WERI-Rb-1 (cell line): ENCODE results near the gene ULBP1.
A peak's percentile ranks its signal among the peaks of the same experiment; 100 is the strongest.

Experiments
- DNase-seq: peaks from one replicate; pipeline ENCODE4 v3.0.0-alpha.2; 2020
- H3K27ac ChIP-seq: fragments of 250-450 bp; sonication (Bioruptor Pico); 2 replicates; pipeline ENCODE4 v1.5.1; 2020; ENCODE audit warnings: mild to moderate bottlenecking, moderate library complexity
- H3K27me3 ChIP-seq: fragments of 250-450 bp; sonication (Bioruptor Pico); 2 replicates; pipeline ENCODE4 v1.5.1; 2021; ENCODE audit warnings: mild to moderate bottlenecking, low read depth, moderate library complexity; ENCODE audit not compliant: insufficient read depth, severe bottlenecking
- H3K36me3 ChIP-seq: fragments of 250-450 bp; sonication (Bioruptor Pico); 2 replicates; pipeline ENCODE4 v1.5.1; 2020; ENCODE audit warnings: mild to moderate bottlenecking, moderate library complexity
- H3K4me3 ChIP-seq: 2 replicates; pipeline ENCODE4 v1.5.1; 2011; ENCODE audit warnings: low read depth, mild to moderate bottlenecking, control low read depth, low read length
- H3K9me3 ChIP-seq: fragments of 250-450 bp; sonication (Bioruptor Pico); 2 replicates; pipeline ENCODE4 v1.5.1; 2021; ENCODE audit warnings: mild to moderate bottlenecking, moderate library complexity; ENCODE audit not compliant: severe bottlenecking
- CTCF ChIP-seq: IDR thresholded peaks from 2 replicates; pipeline ENCODE4 v1.5.1; 2011; ENCODE audit warnings: low read depth, mild to moderate bottlenecking, control low read depth, inconsistent platforms, low read length

ULBP1 gene

DNA sequence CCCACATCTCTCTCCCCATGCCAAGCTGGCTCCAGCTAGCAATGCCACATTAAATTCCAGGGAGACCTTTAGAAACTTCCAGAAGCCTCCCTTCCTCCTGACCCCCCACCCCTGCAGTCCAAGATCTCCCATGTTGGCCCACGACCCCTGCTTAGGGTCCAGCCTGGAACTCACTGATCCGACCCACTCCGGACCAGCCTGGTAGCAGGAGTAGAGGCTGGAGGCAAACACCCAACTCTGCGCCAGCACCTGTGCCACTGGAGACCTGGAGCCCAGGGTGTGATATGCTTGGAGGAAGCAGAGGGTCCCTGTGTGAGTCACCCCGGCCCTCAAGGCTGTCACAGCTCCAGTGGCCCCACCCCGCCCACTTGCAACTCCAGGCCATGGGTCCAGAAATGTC, 3.3 kb upstream of the ULBP1 start:
- Histone ChIP-seq H3K4me3 (no peak overlapping the region), H3K27me3 (peaks cover 52% of the 10 kb centered on the region), H3K9me3 (no peaks in the 10 kb centered on the region), H3K27ac (no peak overlapping the region), H3K36me3 (no peaks in the 10 kb centered on the region)
- no peak for DNase-seq
- TF ChIP-seq CTCF = no peak

GRCh38 chr6:149961728-149962425, 1.9 kb upstream of the ULBP1 start:
- Histone ChIP-seq H3K9me3 (no peaks in the 10 kb centered on the region), H3K27ac (no peak overlapping the region), H3K27me3 (peaks cover 48% of the 10 kb centered on the region), H3K4me3 (no peak overlapping the region), H3K36me3 (no peaks in the 10 kb centered on the region)
- DNase-seq = peak; percentile 39
- peak; percentile 42 for TF ChIP-seq CTCF

DNA sequence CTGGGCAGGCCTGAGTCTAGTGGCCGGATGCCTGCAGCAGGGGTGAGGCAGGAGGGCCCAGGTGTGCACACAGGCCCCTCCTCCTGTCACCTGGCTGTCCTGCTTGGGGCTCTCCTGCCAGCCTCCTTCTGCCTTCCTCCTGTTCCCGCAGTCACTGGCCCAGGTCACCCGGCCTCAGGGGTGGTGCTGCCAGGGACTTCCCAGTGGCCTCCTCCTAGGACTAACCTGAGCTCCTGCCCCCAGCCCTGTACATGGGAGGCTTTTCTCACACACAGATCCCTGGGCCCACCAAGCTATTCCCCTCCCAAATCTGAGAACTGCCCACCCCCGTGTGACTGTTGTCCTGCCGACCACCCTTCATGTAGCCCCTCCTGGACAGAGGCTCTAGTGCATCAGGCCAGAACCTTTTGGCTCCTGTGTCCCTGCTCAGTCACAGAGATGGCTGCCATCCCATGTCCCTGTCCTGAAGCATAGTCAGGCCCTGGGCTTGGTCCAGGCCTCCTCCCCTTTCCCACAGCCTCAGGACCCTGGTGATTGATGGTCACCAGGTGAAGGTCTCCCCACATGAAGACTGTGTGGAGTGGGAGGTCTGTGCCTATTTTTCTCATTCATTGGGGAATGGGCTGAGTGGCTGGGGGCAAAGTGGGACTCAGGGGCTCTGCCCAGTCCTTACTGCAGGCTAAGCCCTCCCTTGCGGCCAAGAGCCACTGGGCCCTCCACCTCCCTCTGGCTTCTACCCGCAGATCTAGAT, 1.1 kb upstream of the ULBP1 start:
- no peak overlapping the region for H3K27ac ChIP-seq
- H3K4me3 ChIP-seq = peak overlapping the region; percentile 61

DNA sequence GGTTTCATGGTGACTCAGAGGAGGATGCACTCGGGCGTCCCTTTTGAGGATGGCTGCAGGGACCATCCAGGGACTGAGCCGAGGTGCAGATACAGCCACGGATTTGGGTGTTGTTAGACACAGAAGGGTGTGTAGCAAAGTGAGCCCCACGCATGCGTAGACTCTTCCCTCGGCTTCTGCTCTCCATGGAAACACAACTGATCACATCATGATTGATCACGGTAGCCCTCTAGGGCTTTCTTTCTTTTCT, 606 bp upstream of the ULBP1 start:
- H3K27me3 ChIP-seq = peaks cover 41% of the 10 kb centered on the region
- no peak for TF ChIP-seq CTCF
- H3K36me3 ChIP-seq = no peaks in the 10 kb centered on the region
- H3K27ac ChIP-seq = no peak overlapping the region
- H3K4me3 ChIP-seq = peak overlapping the region; percentile 61
- no peaks in the 10 kb centered on the region for H3K9me3 ChIP-seq
- peak; percentile 58 for DNase-seq

More for the DNA sequence above, 1.1 kb upstream of the ULBP1 start:
- no peaks in the 10 kb centered on the region for H3K9me3 ChIP-seq
- peaks cover 41% of the 10 kb centered on the region for H3K27me3 ChIP-seq
- no peaks in the 10 kb centered on the region for H3K36me3 ChIP-seq
- TF ChIP-seq CTCF = no peak
- DNase-seq = no peak

- peak overlapping the region; percentile 61 for H3K4me3 ChIP-seq
- H3K9me3 ChIP-seq = no peaks in the 10 kb centered on the region
- no peaks in the 10 kb centered on the region for H3K36me3 ChIP-seq
- no peak overlapping the region for H3K27ac ChIP-seq
- DNase-seq = no peak
- no peak for TF ChIP-seq CTCF
- peaks cover 32% of the 10 kb centered on the region for H3K27me3 ChIP-seq
Observed at GRCh38 chr6:149964308-149965193, 808 bp downstream of the ULBP1 start.
